Neural cell (in vitro differentiated cells): ENCODE measurements around the gene RHOT2. TPM values are rescaled to one million over a fixed set of nuclear protein-coding genes. Genes with fewer than 3 reads are reported as not detected.

ENCODE experiments used
- H2AFZ ChIP-seq: fragments of 200-600, 300-800 bp; sonication (generic), shearing (Covaris generic); 2 replicates; pipeline ENCODE4 v1.6.0; 2014; ENCODE audit warnings: low read depth, mild to moderate bottlenecking, antibody characterized with exemption, low read length, moderate library complexity
- H3F3A ChIP-seq: fragments of 200-600 bp; shearing (Covaris generic); 2 replicates; pipeline ENCODE4 v1.6.1; 2016; ENCODE audit warnings: mild to moderate bottlenecking, moderate library complexity, mixed read lengths, antibody characterized with exemption, low read length; ENCODE audit not compliant: insufficient read depth, poor library complexity, severe bottlenecking
- H3K27ac ChIP-seq: fragments of 200-600, 300-800 bp; sonication (generic), shearing (Covaris generic); 2 replicates; pipeline ENCODE4 v1.5.1; 2014; ENCODE audit warnings: mild to moderate bottlenecking, low read length, moderate library complexity
- H3K27me3 ChIP-seq: fragments of 300-800, 200-600 bp; sonication (generic), shearing (Covaris generic); 2 replicates; pipeline ENCODE4 v1.6.0; 2014; ENCODE audit warnings: mild to moderate bottlenecking, low read depth, low read length, moderate library complexity; ENCODE audit not compliant: insufficient read depth
- H3K36me3 ChIP-seq: fragments of 300-800, 200-600 bp; sonication (generic), shearing (Covaris generic); 2 replicates; pipeline ENCODE4 v1.5.1; 2014; ENCODE audit warnings: mild to moderate bottlenecking, antibody characterized with exemption, low read length, moderate library complexity; ENCODE audit not compliant: insufficient read depth
- H3K4me2 ChIP-seq: fragments of 300-800, 200-600 bp; sonication (generic), shearing (Covaris generic); 2 replicates; pipeline ENCODE4 v1.6.0; 2014; ENCODE audit warnings: mild to moderate bottlenecking, low read length
- H3K4me3 ChIP-seq: fragments of 300-800, 200-600 bp; sonication (generic), shearing (Covaris generic); 2 replicates; pipeline ENCODE4 v1.5.1; 2014; ENCODE audit warnings: mild to moderate bottlenecking, low read length, moderate library complexity
- H3K79me2 ChIP-seq: fragments of 200-600 bp; shearing (Covaris generic); replicated peaks from 2 replicates; pipeline ENCODE4 v1.6.0; 2014; ENCODE audit warnings: mild to moderate bottlenecking, low read length, moderate library complexity; ENCODE audit not compliant: insufficient read depth
- H3K9ac ChIP-seq: fragments of 300-800, 200-600 bp; sonication (generic), shearing (Covaris generic); 2 replicates; pipeline ENCODE4 v1.6.1; 2016; ENCODE audit warnings: mild to moderate bottlenecking, low read length, mixed read lengths
- H3K9me2 ChIP-seq: fragments of 200-600 bp; shearing (Covaris generic); 2 replicates; pipeline ENCODE4 v1.6.1; 2016; ENCODE audit warnings: mild to moderate bottlenecking, low read length, mixed read lengths; ENCODE audit not compliant: insufficient read depth
- H3K9me3 ChIP-seq: fragments of 200-600, 300-800 bp; sonication (generic), shearing (Covaris generic); 2 replicates; pipeline ENCODE4 v1.6.1; 2016; ENCODE audit warnings: mild to moderate bottlenecking, mixed run types, low read length, moderate library complexity, mixed read lengths
- H4K20me1 ChIP-seq: fragments of 200-600 bp; shearing (Covaris generic); 2 replicates; pipeline ENCODE4 v1.6.1; 2016; ENCODE audit warnings: mild to moderate bottlenecking, mixed run types; ENCODE audit not compliant: insufficient read depth
- CTCF ChIP-seq: fragments of 450-650 bp; IDR thresholded peaks from 2 replicates; pipeline ENCODE4 v1.5.1; 2014; ENCODE audit warnings: antibody characterized with exemption, mild to moderate bottlenecking, moderate library complexity; ENCODE audit not compliant: poor library complexity, severe bottlenecking
- EP300 ChIP-seq: fragments of 450-650 bp; conservative IDR thresholded peaks from 2 replicates; pipeline ENCODE4 v1.6.1; 2014; ENCODE audit warnings: antibody characterized with exemption, mild to moderate bottlenecking, moderate library complexity; ENCODE audit not compliant: poor library complexity, severe bottlenecking
- EZH2 ChIP-seq: fragments of 200-600, 300-800 bp; shearing (Covaris generic), sonication (generic); IDR thresholded peaks from 2 replicates; pipeline ENCODE4 v1.6.1; 2014; ENCODE audit warnings: antibody characterized with exemption, low read length, borderline replicate concordance, mild to moderate bottlenecking; ENCODE audit not compliant: insufficient read depth, poor library complexity, severe bottlenecking
- MXI1 ChIP-seq: fragments of 450-650 bp; conservative IDR thresholded peaks from 2 replicates; pipeline ENCODE4 v1.6.1; 2014; ENCODE audit warnings: antibody characterized with exemption, mild to moderate bottlenecking; ENCODE audit not compliant: poor library complexity, severe bottlenecking
- POLR2AphosphoS5 ChIP-seq: IDR thresholded peaks from 2 replicates; pipeline ENCODE4 v1.6.1; 2012
- RAD21 ChIP-seq: fragments of 450-650 bp; conservative IDR thresholded peaks from 2 replicates; pipeline ENCODE4 v1.6.1; 2014; ENCODE audit warnings: antibody characterized with exemption, mild to moderate bottlenecking, moderate library complexity
- SMC3 ChIP-seq: fragments of 450-650 bp; conservative IDR thresholded peaks from 2 replicates; pipeline ENCODE4 v1.6.1; 2014; ENCODE audit warnings: antibody characterized with exemption, mild to moderate bottlenecking, moderate library complexity; ENCODE audit not compliant: poor library complexity
- TAF1 ChIP-seq: IDR thresholded peaks from 2 replicates; pipeline ENCODE4 v1.6.1; 2012; ENCODE audit warnings: low read depth
- polyA plus RNA-seq: library from polyadenylated mRNA; depleted of rRNA; stranded (reverse); fragments of >200 nt; gene quantifications from 2 replicates; pipeline ENCODE4 v1.2.3, GENCODE V29; 2014
- TF ChIP-seq, protein P1 (sequence below): IDR thresholded peaks from 2 replicates; pipeline ENCODE4 v1.6.1; 2012; ENCODE audit warnings: borderline replicate concordance

Gene RHOT2
- polyA plus RNA-seq, 1 donor from 2014 or later: 132 TPM

DNA sequence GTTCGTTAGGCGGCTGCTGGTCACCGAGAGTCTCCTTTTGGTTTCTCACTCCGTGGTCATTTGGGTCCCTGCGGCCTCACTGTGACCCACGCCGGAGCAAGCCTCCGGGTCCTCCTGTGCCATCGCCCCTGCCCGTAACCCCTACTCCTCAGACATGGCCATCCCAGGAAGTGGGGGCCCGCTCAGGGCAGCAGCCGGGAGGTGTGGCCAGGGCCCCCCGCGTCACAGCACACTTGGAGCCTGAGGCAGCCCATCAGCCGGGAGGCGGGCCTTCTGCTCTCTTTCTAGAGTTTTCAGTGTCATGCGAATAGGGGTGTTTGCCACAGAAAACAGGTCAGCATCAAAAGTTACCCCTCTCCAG is 45.0 kb upstream of the RHOT2 start:
- TF ChIP-seq MXI1: no peak
- TF ChIP-seq CTCF: no peak
- TF ChIP-seq RAD21: no peak
- no peak for TF ChIP-seq SMC3
- no peak for TF ChIP-seq EP300
- TF ChIP-seq, protein P1, sequence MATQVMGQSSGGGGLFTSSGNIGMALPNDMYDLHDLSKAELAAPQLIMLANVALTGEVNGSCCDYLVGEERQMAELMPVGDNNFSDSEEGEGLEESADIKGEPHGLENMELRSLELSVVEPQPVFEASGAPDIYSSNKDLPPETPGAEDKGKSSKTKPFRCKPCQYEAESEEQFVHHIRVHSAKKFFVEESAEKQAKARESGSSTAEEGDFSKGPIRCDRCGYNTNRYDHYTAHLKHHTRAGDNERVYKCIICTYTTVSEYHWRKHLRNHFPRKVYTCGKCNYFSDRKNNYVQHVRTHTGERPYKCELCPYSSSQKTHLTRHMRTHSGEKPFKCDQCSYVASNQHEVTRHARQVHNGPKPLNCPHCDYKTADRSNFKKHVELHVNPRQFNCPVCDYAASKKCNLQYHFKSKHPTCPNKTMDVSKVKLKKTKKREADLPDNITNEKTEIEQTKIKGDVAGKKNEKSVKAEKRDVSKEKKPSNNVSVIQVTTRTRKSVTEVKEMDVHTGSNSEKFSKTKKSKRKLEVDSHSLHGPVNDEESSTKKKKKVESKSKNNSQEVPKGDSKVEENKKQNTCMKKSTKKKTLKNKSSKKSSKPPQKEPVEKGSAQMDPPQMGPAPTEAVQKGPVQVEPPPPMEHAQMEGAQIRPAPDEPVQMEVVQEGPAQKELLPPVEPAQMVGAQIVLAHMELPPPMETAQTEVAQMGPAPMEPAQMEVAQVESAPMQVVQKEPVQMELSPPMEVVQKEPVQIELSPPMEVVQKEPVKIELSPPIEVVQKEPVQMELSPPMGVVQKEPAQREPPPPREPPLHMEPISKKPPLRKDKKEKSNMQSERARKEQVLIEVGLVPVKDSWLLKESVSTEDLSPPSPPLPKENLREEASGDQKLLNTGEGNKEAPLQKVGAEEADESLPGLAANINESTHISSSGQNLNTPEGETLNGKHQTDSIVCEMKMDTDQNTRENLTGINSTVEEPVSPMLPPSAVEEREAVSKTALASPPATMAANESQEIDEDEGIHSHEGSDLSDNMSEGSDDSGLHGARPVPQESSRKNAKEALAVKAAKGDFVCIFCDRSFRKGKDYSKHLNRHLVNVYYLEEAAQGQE: no peak
- no peak for TF ChIP-seq EZH2
- TF ChIP-seq POLR2AphosphoS5: no peak
- TF ChIP-seq TAF1: no peak

GRCh38 chr16:624526-625070 is 43.3 kb upstream of the RHOT2 start:
- Histone ChIP-seq H3K27ac (no peak overlapping the region), H3K79me2 (no peaks in the 10 kb centered on the region), H3K36me3 (no peaks in the 10 kb centered on the region), H3K9me2 (no peaks in the 10 kb centered on the region), H4K20me1 (no peaks in the 10 kb centered on the region), H2AFZ (no peak overlapping the region), H3K4me3 (no peak overlapping the region), H3K9me3 (no peaks in the 10 kb centered on the region), H3K27me3 (no peaks in the 10 kb centered on the region), H3K4me2 (no peak overlapping the region), H3K9ac (no peak overlapping the region), H3F3A (no peaks in the 10 kb centered on the region)
- TF ChIP-seq, protein P1: no peak
- TF ChIP-seq MXI1 (no peak), POLR2AphosphoS5 (no peak), SMC3 (no peak), CTCF (no peak), EZH2 (no peak), EP300 (no peak), RAD21 (no peak)

More for the DNA sequence above, 45.0 kb upstream of the RHOT2 start:
- Histone ChIP-seq H3K9me2 (no peaks in the 10 kb centered on the region), H3K27ac (no peak overlapping the region), H3K27me3 (no peaks in the 10 kb centered on the region), H3K4me2 (no peak overlapping the region), H3K4me3 (no peak overlapping the region), H3K36me3 (no peaks in the 10 kb centered on the region), H3K79me2 (no peaks in the 10 kb centered on the region), H3F3A (no peaks in the 10 kb centered on the region), H3K9me3 (no peaks in the 10 kb centered on the region), H4K20me1 (no peaks in the 10 kb centered on the region), H2AFZ (no peak overlapping the region), H3K9ac (no peak overlapping the region)
